ENCODE results near the gene VSNL1. TPM values are rescaled to one million over a fixed set of nuclear protein-coding genes. Genes with fewer than 3 reads are reported as not detected.
A peak's percentile ranks its signal among the peaks of the same experiment; 100 is the strongest.

Gene VSNL1
- total RNA-seq, result 1.7 and 2.1 TPM in 2 replicates
- long read RNA-seq, partial matches to known transcripts, result 0 of 4 reads
- long read RNA-seq, other reads (novel, unspliced or antisense), result 2 of 4 reads

DNA sequence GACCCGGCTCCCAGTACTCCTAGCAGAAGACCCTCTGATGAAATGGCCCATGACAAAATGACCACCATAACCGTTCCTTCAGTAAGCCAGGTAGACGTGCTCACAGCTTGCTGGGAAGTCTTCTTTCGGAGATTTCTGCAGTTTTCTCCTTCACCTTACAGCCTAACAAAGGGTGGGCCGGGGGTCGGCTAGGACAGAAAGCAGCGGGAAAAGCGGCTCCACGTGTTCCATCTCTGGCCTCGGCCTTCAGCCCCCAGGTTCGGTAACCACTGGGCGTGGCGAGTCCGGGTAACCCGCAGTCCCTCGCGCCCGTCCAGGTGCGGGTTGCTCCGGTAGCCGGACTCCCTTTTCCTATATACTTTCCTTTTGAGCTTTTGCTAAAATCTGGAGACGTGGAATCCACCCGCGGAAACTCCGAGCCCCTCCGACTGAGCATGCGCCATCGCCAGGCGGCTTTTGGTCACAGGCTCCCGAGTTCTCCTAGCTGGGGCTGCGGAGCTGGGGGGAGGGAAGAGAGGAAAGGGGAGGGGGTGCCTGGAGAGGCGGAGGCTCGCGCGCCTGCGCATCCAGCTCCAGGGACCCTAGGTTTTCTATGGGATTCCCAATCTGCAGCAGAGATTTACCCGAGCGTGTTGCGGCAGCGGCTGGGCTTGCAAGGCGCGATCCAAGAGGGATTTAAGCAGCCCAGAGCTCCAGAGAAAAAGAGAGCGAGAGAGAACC is at the start of gene VSNL1:
Gene VSNL1 (plus strand): TSS at position 604 of the 720 bp plus-strand sequence. CDS start 51,379 bp downstream, outside the sequence.
- Mint-ChIP-seq H3K9me3 (no peaks in the 10 kb centered on the region), H3K4me3 (peak within 1 kb of the TSS; percentile 90), H3K4me1 (peaks cover 21% of the 10 kb centered on the region), H3K27me3 (ENCODE audit: low read depth) (peaks cover 86% of the 10 kb centered on the region), H3K36me3 (ENCODE audit: low read depth) (no peaks in the 10 kb centered on the region), H3K27ac (ENCODE audit: unreplicated experiment) (peak within 1 kb of the TSS; percentile 94)
- peak; percentile 92 for DNase-seq (ENCODE audit: low read depth, low spot score)
- TF ChIP-seq, protein P1, sequence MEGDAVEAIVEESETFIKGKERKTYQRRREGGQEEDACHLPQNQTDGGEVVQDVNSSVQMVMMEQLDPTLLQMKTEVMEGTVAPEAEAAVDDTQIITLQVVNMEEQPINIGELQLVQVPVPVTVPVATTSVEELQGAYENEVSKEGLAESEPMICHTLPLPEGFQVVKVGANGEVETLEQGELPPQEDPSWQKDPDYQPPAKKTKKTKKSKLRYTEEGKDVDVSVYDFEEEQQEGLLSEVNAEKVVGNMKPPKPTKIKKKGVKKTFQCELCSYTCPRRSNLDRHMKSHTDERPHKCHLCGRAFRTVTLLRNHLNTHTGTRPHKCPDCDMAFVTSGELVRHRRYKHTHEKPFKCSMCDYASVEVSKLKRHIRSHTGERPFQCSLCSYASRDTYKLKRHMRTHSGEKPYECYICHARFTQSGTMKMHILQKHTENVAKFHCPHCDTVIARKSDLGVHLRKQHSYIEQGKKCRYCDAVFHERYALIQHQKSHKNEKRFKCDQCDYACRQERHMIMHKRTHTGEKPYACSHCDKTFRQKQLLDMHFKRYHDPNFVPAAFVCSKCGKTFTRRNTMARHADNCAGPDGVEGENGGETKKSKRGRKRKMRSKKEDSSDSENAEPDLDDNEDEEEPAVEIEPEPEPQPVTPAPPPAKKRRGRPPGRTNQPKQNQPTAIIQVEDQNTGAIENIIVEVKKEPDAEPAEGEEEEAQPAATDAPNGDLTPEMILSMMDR (conservative IDR thresholded peaks at IDR 0.05), result peak; percentile 15

- Mint-ChIP-seq H3K36me3 (ENCODE audit: low read depth) (no peaks in the 10 kb centered on the region), H3K4me1 (no peaks in the 10 kb centered on the region), H3K9me3 (no peaks in the 10 kb centered on the region), H3K27ac (ENCODE audit: unreplicated experiment) (no peak overlapping the region), H3K4me3 (no peak overlapping the region), H3K27me3 (ENCODE audit: low read depth) (no peaks in the 10 kb centered on the region)
- no peak for DNase-seq (ENCODE audit: low read depth, low spot score)
- TF ChIP-seq, protein P1 (conservative IDR thresholded peaks at IDR 0.05), result no peak
Observed at GRCh38 chr2:17495590-17495989, 44.9 kb upstream of the VSNL1 start.

DNA sequence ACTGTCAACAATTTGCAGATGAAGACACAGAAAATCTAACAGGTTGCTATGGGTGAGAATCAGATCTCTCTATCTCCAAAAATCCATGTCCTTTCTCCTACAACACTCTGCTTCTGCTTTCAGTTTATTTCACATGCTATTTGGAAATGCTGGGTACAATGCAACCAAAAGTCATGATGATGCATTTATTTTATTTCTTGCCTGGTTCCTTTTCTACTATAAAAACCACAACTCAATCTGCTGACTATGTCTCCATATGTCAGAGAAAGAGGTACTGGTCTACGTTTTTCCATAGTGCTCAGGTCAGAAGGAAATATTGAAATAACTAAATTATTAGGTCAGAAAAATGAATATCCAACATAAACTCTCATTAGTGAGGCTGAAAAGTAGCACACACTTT is 42.8 kb upstream of the VSNL1 start:
- Mint-ChIP-seq H3K27me3 (ENCODE audit: low read depth) (no peaks in the 10 kb centered on the region), H3K9me3 (no peaks in the 10 kb centered on the region), H3K36me3 (ENCODE audit: low read depth) (no peaks in the 10 kb centered on the region), H3K4me1 (no peaks in the 10 kb centered on the region), H3K27ac (ENCODE audit: unreplicated experiment) (no peak overlapping the region), H3K4me3 (no peak overlapping the region)
- TF ChIP-seq, protein P1 (conservative IDR thresholded peaks at IDR 0.05), result no peak
- no peak for DNase-seq (ENCODE audit: low read depth, low spot score)

DNA sequence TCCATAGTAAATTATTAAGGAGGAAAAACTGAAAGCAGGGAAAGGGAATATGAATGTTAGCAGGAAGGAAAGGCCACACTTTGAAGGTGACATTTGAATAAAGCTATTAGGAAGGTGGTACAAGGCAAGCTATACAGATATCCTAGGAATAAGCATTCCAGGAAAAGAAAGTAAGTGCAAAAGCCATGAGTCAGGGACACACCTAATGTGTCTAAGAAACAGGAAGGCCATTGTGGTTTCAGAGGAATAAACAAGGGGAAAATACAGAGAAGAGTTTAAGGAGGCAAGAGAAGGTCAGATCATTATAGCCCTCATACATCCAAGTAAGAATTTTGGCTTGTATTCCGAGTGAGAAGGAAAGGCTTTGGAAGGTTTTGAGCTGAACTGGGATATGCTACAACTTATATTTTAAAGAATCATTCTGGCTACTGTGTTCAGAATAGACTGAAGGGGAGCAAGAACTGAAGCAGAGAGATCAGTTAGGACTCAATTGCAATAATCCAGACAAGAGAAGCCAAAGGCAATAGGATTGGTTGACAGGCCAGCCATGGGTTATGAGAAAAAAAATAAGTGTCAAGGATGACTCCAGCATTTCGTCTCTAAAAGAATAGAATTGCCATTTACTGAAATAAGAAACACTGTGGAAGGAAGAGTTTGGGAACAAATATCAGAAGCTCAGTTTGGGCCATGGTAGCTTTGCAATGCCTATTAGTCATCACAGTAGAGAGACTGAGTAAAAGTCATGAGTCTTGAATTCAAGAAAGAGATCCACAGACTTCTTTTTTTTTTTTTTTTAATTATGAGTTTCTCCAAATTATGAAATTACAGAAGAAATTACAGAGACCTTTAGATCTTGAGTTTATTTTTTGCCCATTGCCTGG is 33.5 kb upstream of the VSNL1 start:
- TF ChIP-seq, protein P1 (conservative IDR thresholded peaks at IDR 0.05), result no peak
- Mint-ChIP-seq H3K4me3 (no peak overlapping the region), H3K4me1 (no peaks in the 10 kb centered on the region), H3K36me3 (ENCODE audit: low read depth) (no peaks in the 10 kb centered on the region), H3K27me3 (ENCODE audit: low read depth) (no peaks in the 10 kb centered on the region), H3K27ac (ENCODE audit: unreplicated experiment) (no peak overlapping the region), H3K9me3 (no peaks in the 10 kb centered on the region)
- no peak for DNase-seq (ENCODE audit: low read depth, low spot score)

GRCh38 chr2:17515652-17516051 is 24.8 kb upstream of the VSNL1 start:
- H3K9me3 Mint-ChIP-seq, result no peaks in the 10 kb centered on the region
- no peaks in the 10 kb centered on the region for H3K27me3 Mint-ChIP-seq (ENCODE audit: low read depth)
- H3K4me1 Mint-ChIP-seq, result peaks cover 17% of the 10 kb centered on the region
- H3K27ac Mint-ChIP-seq (ENCODE audit: unreplicated experiment), result no peak overlapping the region
- H3K4me3 Mint-ChIP-seq, result no peak overlapping the region
- TF ChIP-seq, protein P1 (conservative IDR thresholded peaks at IDR 0.05), result no peak
- DNase-seq (ENCODE audit: low read depth, low spot score), result no peak
- H3K36me3 Mint-ChIP-seq (ENCODE audit: low read depth), result no peaks in the 10 kb centered on the region
